ENCODE data around the gene ABAT.

ABAT gene

GRCh38 chr16:8630255-8630953, 44.0 kb upstream of the ABAT start:
- TF ChIP-seq CTCF (IDR thresholded peaks at IDR 0.05; ENCODE audit: low read depth, low read length), result no peak
- no peaks in the 10 kb centered on the region for H3K27me3 ChIP-seq
- H3K4me1 ChIP-seq, result no peaks in the 10 kb centered on the region
- H3K9me3 ChIP-seq, result no peaks in the 10 kb centered on the region
- peaks cover 79% of the 10 kb centered on the region for H3K36me3 ChIP-seq
- H3K4me3 ChIP-seq (ENCODE audit: low read depth, low read length), result no peak overlapping the region
- no peak for DNase-seq

GRCh38 chr16:8631373-8631772, 43.0 kb upstream of the ABAT start:
- H3K9me3 ChIP-seq, result no peaks in the 10 kb centered on the region
- H3K4me3 ChIP-seq (ENCODE audit: low read depth, low read length), result no peak overlapping the region
- no peak for TF ChIP-seq CTCF (IDR thresholded peaks at IDR 0.05; ENCODE audit: low read depth, low read length)
- DNase-seq, result no peak
- H3K36me3 ChIP-seq, result peaks cover 79% of the 10 kb centered on the region
- no peaks in the 10 kb centered on the region for H3K4me1 ChIP-seq
- H3K27me3 ChIP-seq, result no peaks in the 10 kb centered on the region

- H3K9me3 ChIP-seq, result no peaks in the 10 kb centered on the region
- no peak for TF ChIP-seq CTCF (IDR thresholded peaks at IDR 0.05; ENCODE audit: low read depth, low read length)
- H3K27me3 ChIP-seq, result no peaks in the 10 kb centered on the region
- peaks cover 82% of the 10 kb centered on the region for H3K36me3 ChIP-seq
- H3K4me1 ChIP-seq, result no peaks in the 10 kb centered on the region
- no peak for DNase-seq
- H3K4me3 ChIP-seq (ENCODE audit: low read depth, low read length), result no peak overlapping the region
These were observed 42.5 kb upstream of the ABAT start for GRCh38 chr16:8631818-8632465.

GRCh38 chr16:8632675-8633182, 41.7 kb upstream of the ABAT start:
- no peaks in the 10 kb centered on the region for H3K27me3 ChIP-seq
- no peak for DNase-seq
- H3K36me3 ChIP-seq, result peaks cover 81% of the 10 kb centered on the region
- H3K4me3 ChIP-seq (ENCODE audit: low read depth, low read length), result no peak overlapping the region
- no peaks in the 10 kb centered on the region for H3K9me3 ChIP-seq
- no peak for TF ChIP-seq CTCF (IDR thresholded peaks at IDR 0.05; ENCODE audit: low read depth, low read length)
- no peaks in the 10 kb centered on the region for H3K4me1 ChIP-seq

- Histone ChIP-seq H3K4me1 (no peaks in the 10 kb centered on the region), H3K36me3 (peaks cover 80% of the 10 kb centered on the region), H3K9me3 (no peaks in the 10 kb centered on the region), H3K27me3 (no peaks in the 10 kb centered on the region), H3K4me3 (ENCODE audit: low read depth, low read length) (no peak overlapping the region)
- DNase-seq, result peak; percentile 61
- peak; percentile 90 for TF ChIP-seq CTCF (IDR thresholded peaks at IDR 0.05; ENCODE audit: low read depth, low read length)
These were observed 39.3 kb upstream of the ABAT start for GRCh38 chr16:8634991-8635736.
